ENCODE data around the gene MAST4.

- TF ChIP-seq, protein P1, sequence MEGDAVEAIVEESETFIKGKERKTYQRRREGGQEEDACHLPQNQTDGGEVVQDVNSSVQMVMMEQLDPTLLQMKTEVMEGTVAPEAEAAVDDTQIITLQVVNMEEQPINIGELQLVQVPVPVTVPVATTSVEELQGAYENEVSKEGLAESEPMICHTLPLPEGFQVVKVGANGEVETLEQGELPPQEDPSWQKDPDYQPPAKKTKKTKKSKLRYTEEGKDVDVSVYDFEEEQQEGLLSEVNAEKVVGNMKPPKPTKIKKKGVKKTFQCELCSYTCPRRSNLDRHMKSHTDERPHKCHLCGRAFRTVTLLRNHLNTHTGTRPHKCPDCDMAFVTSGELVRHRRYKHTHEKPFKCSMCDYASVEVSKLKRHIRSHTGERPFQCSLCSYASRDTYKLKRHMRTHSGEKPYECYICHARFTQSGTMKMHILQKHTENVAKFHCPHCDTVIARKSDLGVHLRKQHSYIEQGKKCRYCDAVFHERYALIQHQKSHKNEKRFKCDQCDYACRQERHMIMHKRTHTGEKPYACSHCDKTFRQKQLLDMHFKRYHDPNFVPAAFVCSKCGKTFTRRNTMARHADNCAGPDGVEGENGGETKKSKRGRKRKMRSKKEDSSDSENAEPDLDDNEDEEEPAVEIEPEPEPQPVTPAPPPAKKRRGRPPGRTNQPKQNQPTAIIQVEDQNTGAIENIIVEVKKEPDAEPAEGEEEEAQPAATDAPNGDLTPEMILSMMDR (IDR thresholded peaks at IDR 0.05; ENCODE audit: low read depth, low read length, missing input control), result no peak
- no peak for TF ChIP-seq TAF1 (conservative IDR thresholded peaks at IDR 0.05)
- TF ChIP-seq SP1 (IDR thresholded peaks at IDR 0.05), result no peak
- no peak for TF ChIP-seq EGR1 (IDR thresholded peaks at IDR 0.05; ENCODE audit: low read depth in 2 of 2)
- no peak for TF ChIP-seq RXRA (IDR thresholded peaks at IDR 0.05)
- no peak for TF ChIP-seq GABPA (IDR thresholded peaks at IDR 0.05 in 1 of 2, conservative IDR thresholded peaks at IDR 0.05 in 1 of 2)
- no peak for TF ChIP-seq HNF4A (conservative IDR thresholded peaks at IDR 0.05)
- TF ChIP-seq RAD21 (IDR thresholded peaks at IDR 0.05), result no peak
- no peak for TF ChIP-seq REST (IDR thresholded peaks at IDR 0.05)
- TF ChIP-seq, protein P2, sequence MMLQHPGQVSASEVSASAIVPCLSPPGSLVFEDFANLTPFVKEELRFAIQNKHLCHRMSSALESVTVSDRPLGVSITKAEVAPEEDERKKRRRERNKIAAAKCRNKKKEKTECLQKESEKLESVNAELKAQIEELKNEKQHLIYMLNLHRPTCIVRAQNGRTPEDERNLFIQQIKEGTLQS (IDR thresholded peaks at IDR 0.05), result no peak
- no peak for TF ChIP-seq HNF4G (IDR thresholded peaks at IDR 0.05)
Observed at GRCh38 chr5:67182301-67182790, 586.2 kb downstream of the MAST4 start.

All from liver (tissue), 3 donors.